Fibroblast of pulmonary artery (primary cell): ENCODE data around the gene ZNF740.

ENCODE experiments used
- DNase-seq: peaks from one replicate; pipeline ENCODE4 v3.0.0-alpha.2; 2010; ENCODE audit warnings: low read depth
- H3K4me3 ChIP-seq: replicated peaks from 2 replicates; pipeline ENCODE4 v1.5.1; 2011; ENCODE audit warnings: low read depth, mild to moderate bottlenecking, control low read depth, low read length, moderate library complexity
- TF ChIP-seq, protein P1 (sequence below): IDR thresholded peaks from 2 replicates; pipeline ENCODE4 v1.5.1; 2011; ENCODE audit warnings: mild to moderate bottlenecking, control low read depth, low read length, inconsistent platforms; ENCODE audit errors: missing control alignments

ZNF740 gene

DNA sequence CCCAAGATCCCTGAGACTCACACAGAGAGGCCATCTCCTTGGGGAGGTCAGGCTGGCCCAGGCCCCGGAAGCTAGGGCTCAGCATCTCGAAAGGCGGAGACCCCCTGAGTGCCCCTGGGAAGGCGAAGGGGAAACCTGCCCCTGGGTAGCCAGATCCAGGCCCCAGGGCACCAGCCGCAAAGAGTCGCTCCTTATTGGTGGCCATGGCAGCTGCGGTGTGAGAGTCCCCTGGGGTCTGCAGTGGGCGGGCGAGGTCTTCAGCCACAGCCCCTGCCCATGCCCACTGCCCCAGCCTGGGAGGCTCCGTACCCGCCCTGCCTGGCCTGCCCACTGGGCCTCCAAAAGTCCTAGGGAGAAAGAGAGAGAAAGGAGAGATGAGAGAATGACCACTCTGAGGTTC lies 46.8 kb downstream of the ZNF740 start:
- H3K4me3 ChIP-seq, result no peak overlapping the region
- DNase-seq, result no peak
- TF ChIP-seq, protein P1, sequence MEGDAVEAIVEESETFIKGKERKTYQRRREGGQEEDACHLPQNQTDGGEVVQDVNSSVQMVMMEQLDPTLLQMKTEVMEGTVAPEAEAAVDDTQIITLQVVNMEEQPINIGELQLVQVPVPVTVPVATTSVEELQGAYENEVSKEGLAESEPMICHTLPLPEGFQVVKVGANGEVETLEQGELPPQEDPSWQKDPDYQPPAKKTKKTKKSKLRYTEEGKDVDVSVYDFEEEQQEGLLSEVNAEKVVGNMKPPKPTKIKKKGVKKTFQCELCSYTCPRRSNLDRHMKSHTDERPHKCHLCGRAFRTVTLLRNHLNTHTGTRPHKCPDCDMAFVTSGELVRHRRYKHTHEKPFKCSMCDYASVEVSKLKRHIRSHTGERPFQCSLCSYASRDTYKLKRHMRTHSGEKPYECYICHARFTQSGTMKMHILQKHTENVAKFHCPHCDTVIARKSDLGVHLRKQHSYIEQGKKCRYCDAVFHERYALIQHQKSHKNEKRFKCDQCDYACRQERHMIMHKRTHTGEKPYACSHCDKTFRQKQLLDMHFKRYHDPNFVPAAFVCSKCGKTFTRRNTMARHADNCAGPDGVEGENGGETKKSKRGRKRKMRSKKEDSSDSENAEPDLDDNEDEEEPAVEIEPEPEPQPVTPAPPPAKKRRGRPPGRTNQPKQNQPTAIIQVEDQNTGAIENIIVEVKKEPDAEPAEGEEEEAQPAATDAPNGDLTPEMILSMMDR, result no peak

DNA sequence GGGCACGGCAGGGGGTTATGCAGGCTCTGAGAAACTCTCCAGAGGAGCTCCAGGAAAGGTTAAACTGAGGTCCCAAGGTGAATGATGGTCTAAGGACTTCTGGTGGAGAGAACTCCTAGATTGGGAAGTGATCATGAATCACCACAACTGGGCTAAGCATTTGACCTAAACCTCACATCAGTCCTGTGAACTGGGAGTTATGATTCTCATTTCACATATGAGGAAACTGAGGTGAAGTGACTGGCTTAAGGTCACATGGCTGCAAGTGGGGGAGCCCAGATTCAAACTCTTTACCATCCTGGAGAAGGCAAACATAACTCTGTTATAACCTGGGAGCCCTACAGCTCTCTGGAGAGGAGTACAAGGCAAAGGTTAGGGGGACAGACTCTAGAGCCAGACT lies 47.3 kb downstream of the ZNF740 start:
- TF ChIP-seq, protein P1, result no peak
- no peak overlapping the region for H3K4me3 ChIP-seq
- no peak for DNase-seq

DNA sequence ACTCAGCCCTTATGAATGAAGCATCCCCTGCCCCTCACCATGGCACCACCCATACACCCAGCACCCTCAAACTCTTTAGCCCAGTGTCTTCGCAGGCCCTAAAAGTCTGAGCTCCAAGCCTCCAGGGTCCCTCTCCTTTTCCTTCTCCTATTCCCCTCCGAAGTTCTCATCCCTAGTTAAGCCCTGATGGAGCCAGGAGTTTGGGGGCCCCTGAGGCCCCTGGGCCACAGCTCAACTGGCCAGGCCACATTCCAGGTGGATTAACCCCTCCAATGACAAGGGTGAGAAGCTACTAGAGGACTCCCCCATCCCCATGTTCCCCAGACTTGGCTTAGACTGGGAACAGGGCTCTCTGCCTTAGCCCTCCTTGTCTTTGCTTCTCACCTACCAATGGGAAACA lies 48.9 kb downstream of the ZNF740 start:
- no peak for DNase-seq
- no peak overlapping the region for H3K4me3 ChIP-seq
- TF ChIP-seq, protein P1, result no peak

DNA sequence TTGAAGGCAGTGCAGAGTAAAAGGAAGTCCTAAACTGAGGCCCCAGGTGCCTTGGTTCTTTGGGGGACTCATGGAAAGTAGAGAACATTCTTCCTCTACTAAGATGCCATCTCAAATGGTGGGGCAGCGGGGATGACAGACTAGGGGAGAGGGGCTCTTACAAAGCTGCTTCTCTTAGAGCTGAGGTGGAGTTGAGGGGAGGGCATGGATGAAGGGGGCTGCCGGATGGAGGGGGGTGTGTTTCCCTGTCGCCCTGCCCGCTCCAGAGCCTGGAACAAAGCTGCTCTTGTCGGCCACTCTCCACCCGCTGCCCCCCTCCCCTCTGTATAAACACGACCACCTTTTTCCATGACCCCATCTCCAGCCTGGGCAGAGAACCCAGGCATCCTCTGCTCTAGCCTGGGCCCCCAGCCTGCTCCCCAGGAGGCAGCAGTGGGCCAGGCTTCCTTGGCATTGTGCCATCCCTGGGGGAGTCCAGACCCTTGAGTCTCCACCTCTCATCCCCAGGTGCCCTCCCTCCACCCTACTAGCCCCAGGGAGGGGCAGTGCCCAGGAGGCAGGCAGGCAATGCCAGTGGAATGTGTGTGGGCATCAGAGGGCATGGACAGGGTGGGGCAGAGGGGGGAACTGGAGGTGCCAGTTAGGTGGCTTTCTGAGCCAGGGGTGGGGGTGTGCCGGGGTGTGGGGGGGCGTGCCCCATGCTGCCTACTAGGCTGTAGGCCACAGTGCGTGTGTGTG lies 49.8 kb downstream of the ZNF740 start:
- no peak overlapping the region for H3K4me3 ChIP-seq
- DNase-seq, result no peak
- TF ChIP-seq, protein P1, result no peak

DNA sequence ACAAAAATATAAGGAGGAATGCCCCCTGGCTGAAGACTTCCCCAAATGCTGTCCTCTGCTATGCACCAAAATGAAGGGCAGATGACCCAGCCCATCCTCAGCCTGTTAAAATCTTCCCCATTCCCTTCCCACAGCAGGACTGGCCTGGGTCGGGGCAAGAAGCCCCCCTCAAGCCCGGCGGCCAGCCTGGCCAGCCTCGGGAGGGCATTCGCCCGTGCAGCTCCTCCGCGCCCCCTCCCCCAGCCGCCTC lies 51.1 kb downstream of the ZNF740 start:
- peak overlapping the region; percentile 62 for H3K4me3 ChIP-seq
- TF ChIP-seq, protein P1, result no peak
- DNase-seq, result no peak

DNA sequence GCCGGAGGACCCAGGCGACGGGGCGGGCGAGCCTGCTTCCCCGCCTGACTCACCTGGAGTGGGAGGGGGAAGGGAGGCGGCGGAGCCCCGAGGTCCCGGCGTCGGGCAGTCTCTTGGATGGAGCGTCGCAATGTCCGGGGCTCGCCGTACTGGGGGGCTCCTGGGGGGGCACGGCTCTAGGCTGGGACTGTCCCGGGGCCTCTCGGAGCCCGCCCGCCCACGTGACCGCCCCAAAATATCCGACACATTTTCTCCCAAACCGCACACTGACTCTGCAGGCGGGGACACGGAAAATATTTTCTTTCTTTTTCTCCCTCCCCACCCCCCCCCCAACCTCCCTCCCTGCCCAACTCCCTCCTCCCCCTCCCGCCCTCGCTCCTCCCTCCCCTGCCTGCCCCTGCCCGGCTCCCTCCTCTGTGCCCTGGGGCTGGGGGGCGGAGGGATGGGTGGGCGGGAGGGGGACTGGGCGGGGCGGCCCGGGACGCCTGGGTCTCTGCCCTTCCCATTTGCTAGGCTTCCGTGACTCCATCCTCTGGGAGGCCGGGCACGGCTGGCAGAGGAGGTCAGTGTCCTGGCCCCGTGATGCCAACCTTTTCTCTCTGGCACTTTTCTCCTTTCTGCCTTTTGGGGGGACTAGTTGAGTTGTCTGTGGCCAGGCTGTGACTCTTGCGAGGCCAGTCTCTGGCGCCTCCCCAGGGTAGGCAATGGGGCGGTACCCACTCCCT lies 51.6 kb downstream of the ZNF740 start, which contains the start of gene RARG:
Gene RARG, minus strand, starts transcription at position 289 of the 725 bp plus-strand sequence. CDS start 4,664 bp downstream, outside the sequence.
- DNase-seq, result peak; percentile 35
- H3K4me3 ChIP-seq, result peak within 1 kb of the TSS; percentile 62
- TF ChIP-seq, protein P1, result no peak
